LoVo (cell line): ENCODE data around the gene PA2G4.
"Not testable (repeated sequence)": the region's sequence is repeated elsewhere in the genome, so short reads cannot be mapped to it uniquely, and the experiment has no call there.

Experiments used
- DNase-seq: peaks from one replicate; pipeline ENCODE4 v3.0.0-alpha.2; 2016; ENCODE audit warnings: low spot score

The PA2G4 gene

GRCh38 chr12:56099787-56100186 is 4.6 kb upstream of the PA2G4 start:
- no peak for DNase-seq

GRCh38 chr12:56101045-56101444 is 3.3 kb upstream of the PA2G4 start:
- DNase-seq, result no peak

GRCh38 chr12:56102683-56103065 is 1.7 kb upstream of the PA2G4 start:
- no peak for DNase-seq

GRCh38 chr12:56103066-56103711 is 1.2 kb upstream of the PA2G4 start:
- no peak for DNase-seq

- no peak for DNase-seq
Observed at GRCh38 chr12:56103823-56104108, 593 bp upstream of the PA2G4 start.

GRCh38 chr12:56104815-56105608 is 653 bp downstream of the PA2G4 start:
- no peak for DNase-seq

- no peak for DNase-seq
Observed at GRCh38 chr12:56105609-56105902, 1.2 kb downstream of the PA2G4 start.

GRCh38 chr12:56107242-56107641 is 2.9 kb downstream of the PA2G4 start:
- DNase-seq, result no peak

GRCh38 chr12:56110571-56110970 is 6.2 kb downstream of the PA2G4 start:
- DNase-seq, result no peak

GRCh38 chr12:56114084-56114483 is 9.7 kb downstream of the PA2G4 start:
- no peak for DNase-seq

GRCh38 chr12:56115329-56115728 is 11.0 kb downstream of the PA2G4 start:
- DNase-seq, result peak; percentile 49

GRCh38 chr12:56116267-56117081 is 12.1 kb downstream of the PA2G4 start, which contains the start of gene RPL41:
TSS of gene RPL41 (plus strand) at chr12:56116633.
- peak; percentile 97 for DNase-seq

- not testable (repeated sequence) for DNase-seq
Observed at GRCh38 chr12:56117082-56117706, 12.8 kb downstream of the PA2G4 start.

- DNase-seq, result peak; percentile 100
Observed at GRCh38 chr12:56117778-56118687, 13.7 kb downstream of the PA2G4 start, which contains the start of gene ZC3H10. TSS of gene ZC3H10 (plus strand) at chr12:56118266. CDS start at chr12:56120563, 2,297 bp downstream.

GRCh38 chr12:56118688-56119357 is 14.5 kb downstream of the PA2G4 start:
- DNase-seq, result no peak

GRCh38 chr12:56119361-56119796 is 15.0 kb downstream of the PA2G4 start:
- DNase-seq, result peak; percentile 90

- no peak for DNase-seq
Observed at GRCh38 chr12:56120158-56120846, 15.9 kb downstream of the PA2G4 start.

- no peak for DNase-seq
Observed at GRCh38 chr12:56121204-56121870, 17.0 kb downstream of the PA2G4 start.

- DNase-seq, result no peak
Observed at GRCh38 chr12:56122637-56123036, 18.3 kb downstream of the PA2G4 start.

GRCh38 chr12:56124133-56124532 is 19.8 kb downstream of the PA2G4 start:
- no peak for DNase-seq
